ENCODE measurements around the gene ZNF282.
A peak's percentile ranks its signal among the peaks of the same experiment; 100 is the strongest.

The ZNF282 gene

GRCh38 chr7:149195180-149196150 is at the start of gene ZNF282:
TSS of gene ZNF282 (plus strand) at chr7:149195546. CDS start at chr7:149195590, 44 bp downstream.
- Histone ChIP-seq H3K4me3 (ENCODE audit: low read depth in 1 of 2, low read length in 2 of 2) (peak within 1 kb of the TSS; percentile 75 to 98), H3K79me2 (ENCODE audit: insufficient read depth, low read length) (peaks cover 53% of the 10 kb centered on the region), H4K20me1 (ENCODE audit: insufficient read depth, low read length) (peaks cover 20% of the 10 kb centered on the region), H3K27me3 (ENCODE audit: insufficient read depth, low read length, poor library complexity) (no peaks in the 10 kb centered on the region), H2AFZ (ENCODE audit: low read depth, low read length) (peak within 1 kb of the TSS; percentile 96), H3K36me3 (ENCODE audit: insufficient read depth, low read length) (peaks cover 29% of the 10 kb centered on the region), H3K9ac (ENCODE audit: low read depth, low read length) (peak within 1 kb of the TSS; percentile 82), H3K27ac (ENCODE audit: low read length) (peak within 1 kb of the TSS; percentile 94), H3K9me3 (ENCODE audit: insufficient read depth, low read length, severe bottlenecking) (no peaks in the 10 kb centered on the region), H3K4me2 (ENCODE audit: insufficient read depth, low read length) (peak within 1 kb of the TSS; percentile 81), H3K4me1 (ENCODE audit: insufficient read depth, low read length) (peaks cover 33% of the 10 kb centered on the region)
- DNase-seq: peak; percentile 84
- ATAC-seq (ENCODE audit: insufficient read depth, low read depth): peak; percentile 93
- TF ChIP-seq EZH2 (IDR thresholded peaks at IDR 0.05; ENCODE audit: borderline replicate concordance, low read depth, low read length, severe bottlenecking) (no peak), CTCF (IDR thresholded peaks at IDR 0.05; ENCODE audit: borderline replicate concordance, extremely low read depth, low read length, poor library complexity, severe bottlenecking) (peak; percentile 76)

DNA sequence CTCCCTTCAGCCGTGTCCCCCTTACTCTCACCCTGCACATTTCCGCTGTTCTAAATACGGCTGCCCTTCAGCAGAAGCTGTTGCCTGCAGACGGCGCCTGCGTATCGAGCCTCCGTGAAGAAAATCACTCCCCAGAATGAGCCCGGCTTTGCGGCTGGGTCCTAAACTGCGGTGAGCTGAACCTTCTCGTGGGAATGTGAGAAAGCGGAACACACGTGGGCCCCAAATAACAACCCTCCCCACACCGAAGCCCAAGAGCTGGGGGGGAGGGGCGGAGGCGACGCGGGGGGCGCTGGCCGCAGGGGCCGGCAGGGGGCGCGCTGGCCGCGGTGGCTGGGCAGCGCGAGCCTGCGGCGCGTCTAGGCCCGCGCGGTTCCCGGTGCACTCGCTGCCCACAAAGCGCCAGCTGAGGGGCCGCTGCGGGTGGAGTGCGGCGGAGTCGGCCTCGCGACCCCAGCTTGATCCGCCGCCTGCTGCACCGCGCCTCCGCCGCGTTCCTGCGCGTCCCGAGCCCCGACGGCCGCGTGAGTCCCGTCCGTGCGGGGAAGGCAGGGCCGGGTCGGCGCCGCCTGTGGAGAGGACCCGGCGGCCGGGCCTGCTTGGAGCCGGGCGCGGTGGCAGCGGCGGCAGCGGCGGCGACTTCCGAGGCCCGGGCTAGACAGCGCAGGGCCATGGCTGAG is 48.1 kb upstream of the ZNF282 start, which contains the start of gene ZNF398:
Gene ZNF398 (plus strand): TSS at position 382 of the 680 bp plus-strand sequence. CDS start 290 bp downstream, at position 672.
- DNase-seq (peak; percentile 83), ATAC-seq (ENCODE audit: insufficient read depth, low read depth) (peak; percentile 80)
- Histone ChIP-seq H3K36me3 (ENCODE audit: insufficient read depth, low read length) (peaks cover 5% of the 10 kb centered on the region; the same call in 1 of the 2 replicates), H3K9ac (ENCODE audit: low read depth, low read length) (peak within 1 kb of the TSS; percentile 73), H3K79me2 (ENCODE audit: insufficient read depth, low read length) (peaks cover 64% of the 10 kb centered on the region), H3K27ac (ENCODE audit: low read length) (peak within 1 kb of the TSS; percentile 93), H2AFZ (ENCODE audit: low read depth, low read length) (peak within 1 kb of the TSS; percentile 94), H3K27me3 (ENCODE audit: insufficient read depth, low read length, poor library complexity) (no peaks in the 10 kb centered on the region), H3K4me2 (ENCODE audit: insufficient read depth, low read length) (peak within 1 kb of the TSS; percentile 97), H4K20me1 (ENCODE audit: insufficient read depth, low read length) (peaks cover 13% of the 10 kb centered on the region; the same call in 1 of the 2 replicates), H3K9me3 (ENCODE audit: insufficient read depth, low read length, severe bottlenecking) (no peaks in the 10 kb centered on the region), H3K4me3 (ENCODE audit: low read depth in 1 of 2, low read length in 2 of 2) (peak within 1 kb of the TSS; percentile 61 to 80), H3K4me1 (ENCODE audit: insufficient read depth, low read length) (peaks cover 33% of the 10 kb centered on the region)
- TF ChIP-seq EZH2 (IDR thresholded peaks at IDR 0.05; ENCODE audit: borderline replicate concordance, low read depth, low read length, severe bottlenecking): no peak
- TF ChIP-seq CTCF (IDR thresholded peaks at IDR 0.05; ENCODE audit: borderline replicate concordance, extremely low read depth, low read length, poor library complexity, severe bottlenecking): peak; percentile 82

DNA sequence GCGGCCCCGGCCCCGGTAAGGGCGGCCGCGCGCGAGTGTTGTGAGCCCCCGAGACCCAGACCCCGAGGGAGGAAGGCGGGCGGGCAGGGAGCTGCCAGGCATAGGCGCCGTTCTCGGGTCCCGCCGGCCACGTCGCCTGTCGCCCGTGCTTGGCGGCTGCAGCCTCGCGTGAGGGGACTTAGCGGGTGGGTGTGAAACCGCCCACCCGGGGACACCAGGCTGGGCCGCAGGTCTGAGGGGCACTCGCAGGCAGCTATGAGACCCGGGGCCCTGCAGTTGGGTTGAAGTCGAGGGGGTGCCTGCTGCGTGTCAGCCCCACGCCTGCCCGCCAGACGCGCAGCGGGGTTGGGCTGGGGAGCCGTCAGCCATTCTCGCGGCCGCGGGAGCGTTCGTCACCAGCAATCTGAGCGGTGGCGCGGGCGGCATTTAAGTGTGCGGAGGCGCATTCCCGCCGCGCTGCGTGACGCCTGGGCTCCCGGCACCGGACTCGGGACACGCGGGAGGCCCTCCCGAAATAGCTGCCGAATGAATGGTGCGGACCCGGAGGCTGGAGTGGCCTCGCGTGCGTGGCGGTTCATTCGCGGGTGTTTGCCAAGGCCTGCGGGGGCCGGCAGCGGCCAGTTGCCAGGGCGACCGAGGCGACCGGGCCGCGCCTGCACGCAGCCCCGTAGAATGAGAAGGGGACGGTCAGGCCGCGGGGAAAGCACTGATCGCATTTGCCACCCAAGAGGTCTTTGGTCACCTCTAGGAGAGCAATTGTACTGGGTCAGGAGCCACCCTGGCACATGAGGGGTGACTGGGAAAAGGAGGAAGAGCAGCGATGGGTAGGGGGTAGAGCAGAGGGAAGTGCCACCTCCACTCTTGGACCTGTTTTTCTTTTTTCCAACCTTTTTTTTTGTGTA is 47.3 kb upstream of the ZNF282 start:
- H3K27ac ChIP-seq (ENCODE audit: low read length): peak overlapping the region; percentile 93
- TF ChIP-seq EZH2 (IDR thresholded peaks at IDR 0.05; ENCODE audit: borderline replicate concordance, low read depth, low read length, severe bottlenecking) (no peak), CTCF (IDR thresholded peaks at IDR 0.05; ENCODE audit: borderline replicate concordance, extremely low read depth, low read length, poor library complexity, severe bottlenecking) (no peak)
- H3K4me1 ChIP-seq (ENCODE audit: insufficient read depth, low read length): peaks cover 33% of the 10 kb centered on the region
- H3K4me2 ChIP-seq (ENCODE audit: insufficient read depth, low read length): peak overlapping the region; percentile 97
- H3K9me3 ChIP-seq (ENCODE audit: insufficient read depth, low read length, severe bottlenecking): no peaks in the 10 kb centered on the region
- H2AFZ ChIP-seq (ENCODE audit: low read depth, low read length): peak overlapping the region; percentile 88
- peaks cover 71% of the 10 kb centered on the region for H3K79me2 ChIP-seq (ENCODE audit: insufficient read depth, low read length)
- peaks cover 17% of the 10 kb centered on the region; the same call in 1 of the 2 replicates for H4K20me1 ChIP-seq (ENCODE audit: insufficient read depth, low read length)
- H3K36me3 ChIP-seq (ENCODE audit: insufficient read depth, low read length): peaks cover 5% of the 10 kb centered on the region
- peak overlapping the region; percentile 73 for H3K9ac ChIP-seq (ENCODE audit: low read depth, low read length)
- H3K4me3 ChIP-seq (ENCODE audit: low read depth in 1 of 2, low read length in 2 of 2): peak overlapping the region; percentile 61 to 80
- DNase-seq (peak; percentile 55), ATAC-seq (ENCODE audit: insufficient read depth, low read depth) (peak; percentile 40)
- no peaks in the 10 kb centered on the region for H3K27me3 ChIP-seq (ENCODE audit: insufficient read depth, low read length, poor library complexity)

All from DND-41 (cell line).